Ovary (tissue), 9 donors: ENCODE data around the gene PIK3R1. TPM values are rescaled to one million over a fixed set of nuclear protein-coding genes. Genes with fewer than 3 reads are reported as not detected.

Source experiments
- DNase-seq, 5 donors: peaks; one replicate each; pipeline ENCODE4 v3.0.0-alpha.2; 2019 to 2020
- H3K27ac ChIP-seq, 2 donors: fragments of 200-600 bp; one replicate each; pipeline versions ENCODE4 v1.5.1 to v1.8.0; 2019 to 2022
- H3K27me3 ChIP-seq: fragments of 200-600 bp; one replicate; pipeline ENCODE4 v1.8.0; 2022
- H3K36me3 ChIP-seq: fragments of 200-600 bp; sonication (generic); one replicate; pipeline ENCODE4 v1.5.1; 2019
- H3K4me1 ChIP-seq: one replicate; pipeline ENCODE4 v1.8.1; 2013; ENCODE audit warnings: mild to moderate bottlenecking, moderate library complexity; ENCODE audit not compliant: insufficient read depth
- H3K4me3 ChIP-seq: fragments of 200-600 bp; sonication (generic); one replicate; pipeline ENCODE4 v1.5.1; 2017
- H3K9me3 ChIP-seq, 2 donors: fragments of 200-600 bp in 1 of 2; sonication (generic) in 1 of 2; one replicate each; pipeline versions ENCODE4 v1.5.1 to v1.8.1; 2013 to 2019; ENCODE audit warnings: mild to moderate bottlenecking in 1 of 2, moderate library complexity in 1 of 2
- CTCF ChIP-seq, 3 donors: fragments of 450-650 bp in 2 of 3; fragments of 200-600 bp in 1 of 3; IDR thresholded peaks; one replicate each; pipeline versions ENCODE4 v1.5.1 to v1.8.0; 2016 to 2022; ENCODE audit warnings: antibody characterized with exemption in 3 of 3, mild to moderate bottlenecking in 1 of 3
- EP300 ChIP-seq: sonication (generic); formaldehyde crosslinking; IDR thresholded peaks from one replicate; pipeline ENCODE4 v1.6.1; 2017; ENCODE audit warnings: antibody characterized with exemption
- POLR2A ChIP-seq: fragments of 450-650 bp; IDR thresholded peaks from one replicate; pipeline ENCODE4 v1.6.1; 2017; ENCODE audit warnings: antibody characterized with exemption, mild to moderate bottlenecking, moderate library complexity
- WGBS, 3 donors: extraction: QIAGEN DNeasy Blood & Tissue Kit in 1 of 3; methylation state at CpG; one replicate each; pipeline versions ENCODE4 v1.1.5 to v1.1.7; 2013 to 2017; 5-methylcytosine and 5-hydroxymethylcytosine counted together
- intact Hi-C, 4 donors: fragments of 100-400 bp; cut with DNase I; formaldehyde crosslinking; loops; one replicate each; pipeline versions ENCODE4 v1.11.0 to v1.15.1; 2022 to 2023
- polyA plus RNA-seq, 2 donors: library from polyadenylated mRNA; stranded (reverse); fragments of 200-250 nt in 1 of 2; fragments of 350-450 nt in 1 of 2; fragmentation: Illumina TruSeq in 1 of 2; extraction: RNeasy Lipid Tissue Mini Kit (QIAGEN cat#74804) in 1 of 2; gene quantifications; one replicate each; pipeline ENCODE4 v1.2.3, GENCODE V29; 2013 to 2014
- total RNA-seq, 7 donors: library from RNA; depleted of rRNA in 2 of 7; stranded (reverse); fragments of >200 nt in 2 of 7; fragmentation: NEBNext Ultra II Directional in 3 of 7; extraction: Animal tissue kit (Norgen Biotek cat#: 25700) in 3 of 7; gene quantifications; one replicate each; pipeline versions ENCODE4 v1.1.0 to v1.2.4, GENCODE V29; 2016 to 2023
- donor health status: DM: no; HTN: no; CAD: no; lungs with moderate emphysema.
- donor health status: DM: no; HTN: no; CAD: no.
- donor health status: Bipolar disorder and iron deficiency.
- donor health status: DM: yes; HTN: yes; CAD: no.
- donor health status: DM: no; HTN: no; CAD: no.
- donor health status: DM: yes; HTN: yes; CAD: no.

Gene PIK3R1
- total and polyA plus RNA-seq, 9 donors, result 25.2 to 206 (median 81.2) TPM

- Histone ChIP-seq H3K4me3 (no peak overlapping the region), H3K27me3 (no peaks in the 10 kb centered on the region), H3K9me3 (no peaks in the 10 kb centered on the region), H3K4me1 (peaks cover 3% of the 10 kb centered on the region), H3K27ac (no peak overlapping the region), H3K36me3 (no peaks in the 10 kb centered on the region)
- intact Hi-C loops, result no loop called here
- DNase-seq, result no peak
- 87 to 94% (median 87%) methylated on average over 5 of the region's 5 CpGs for WGBS, 3 donors
- TF ChIP-seq POLR2A (no peak), CTCF (IDR thresholded peaks at IDR 0.05) (no peak), EP300 (no peak)
Measured at GRCh38 chr5:68317646-68318045, 102.1 kb downstream of the PIK3R1 start.

GRCh38 chr5:68318955-68319705 is 103.6 kb downstream of the PIK3R1 start:
- no peaks in the 10 kb centered on the region for H3K36me3 ChIP-seq
- TF ChIP-seq CTCF (IDR thresholded peaks at IDR 0.05) (no peak), EP300 (no peak), POLR2A (no peak)
- 55 to 58% (median 56%) methylated on average over 6 of the region's 6 CpGs for WGBS, 3 donors
- H3K4me1 ChIP-seq, result peaks cover 3% of the 10 kb centered on the region
- H3K27me3 ChIP-seq, result no peaks in the 10 kb centered on the region
- H3K4me3 ChIP-seq, result no peak overlapping the region
- DNase-seq, result no peak
- intact Hi-C loops, result no loop called here
- no peak overlapping the region for H3K27ac ChIP-seq
- no peaks in the 10 kb centered on the region for H3K9me3 ChIP-seq

GRCh38 chr5:68319706-68320412 is 104.3 kb downstream of the PIK3R1 start:
- Histone ChIP-seq H3K36me3 (no peaks in the 10 kb centered on the region), H3K4me3 (no peak overlapping the region), H3K4me1 (peaks cover 3% of the 10 kb centered on the region), H3K9me3 (no peaks in the 10 kb centered on the region), H3K27me3 (no peaks in the 10 kb centered on the region), H3K27ac (no peak overlapping the region)
- no peak for DNase-seq
- intact Hi-C loops, result no loop called here
- no peak for TF ChIP-seq CTCF (IDR thresholded peaks at IDR 0.05)
- no peak for TF ChIP-seq POLR2A
- TF ChIP-seq EP300, result no peak
- 57 to 68% (median 59%) methylated on average over 4 of the region's 4 CpGs for WGBS, 3 donors

GRCh38 chr5:68320413-68320986 is 104.9 kb downstream of the PIK3R1 start:
- H3K4me3 ChIP-seq, result no peak overlapping the region
- no peak overlapping the region for H3K27ac ChIP-seq

More at GRCh38 chr5:68320413-68320986, 104.9 kb downstream of the PIK3R1 start:
- intact Hi-C loops, result no loop called here
- DNase-seq, result no peak
- Histone ChIP-seq H3K9me3 (no peaks in the 10 kb centered on the region), H3K4me1 (peaks cover 3% of the 10 kb centered on the region), H3K36me3 (no peaks in the 10 kb centered on the region), H3K27me3 (no peaks in the 10 kb centered on the region)
- TF ChIP-seq EP300 (no peak), CTCF (IDR thresholded peaks at IDR 0.05) (no peak), POLR2A (no peak)
- WGBS, 3 donors, result 44 to 63% (median 51%) methylated on average over 5 of the region's 5 CpGs
